ENCODE data around the gene METAP1. TPM values are rescaled to one million over a fixed set of nuclear protein-coding genes. Genes with fewer than 3 reads are reported as not detected.

METAP1 gene
- total RNA-seq (ENCODE audit: low replicate concordance) = 92.4 and 155 TPM in 2 replicates

DNA sequence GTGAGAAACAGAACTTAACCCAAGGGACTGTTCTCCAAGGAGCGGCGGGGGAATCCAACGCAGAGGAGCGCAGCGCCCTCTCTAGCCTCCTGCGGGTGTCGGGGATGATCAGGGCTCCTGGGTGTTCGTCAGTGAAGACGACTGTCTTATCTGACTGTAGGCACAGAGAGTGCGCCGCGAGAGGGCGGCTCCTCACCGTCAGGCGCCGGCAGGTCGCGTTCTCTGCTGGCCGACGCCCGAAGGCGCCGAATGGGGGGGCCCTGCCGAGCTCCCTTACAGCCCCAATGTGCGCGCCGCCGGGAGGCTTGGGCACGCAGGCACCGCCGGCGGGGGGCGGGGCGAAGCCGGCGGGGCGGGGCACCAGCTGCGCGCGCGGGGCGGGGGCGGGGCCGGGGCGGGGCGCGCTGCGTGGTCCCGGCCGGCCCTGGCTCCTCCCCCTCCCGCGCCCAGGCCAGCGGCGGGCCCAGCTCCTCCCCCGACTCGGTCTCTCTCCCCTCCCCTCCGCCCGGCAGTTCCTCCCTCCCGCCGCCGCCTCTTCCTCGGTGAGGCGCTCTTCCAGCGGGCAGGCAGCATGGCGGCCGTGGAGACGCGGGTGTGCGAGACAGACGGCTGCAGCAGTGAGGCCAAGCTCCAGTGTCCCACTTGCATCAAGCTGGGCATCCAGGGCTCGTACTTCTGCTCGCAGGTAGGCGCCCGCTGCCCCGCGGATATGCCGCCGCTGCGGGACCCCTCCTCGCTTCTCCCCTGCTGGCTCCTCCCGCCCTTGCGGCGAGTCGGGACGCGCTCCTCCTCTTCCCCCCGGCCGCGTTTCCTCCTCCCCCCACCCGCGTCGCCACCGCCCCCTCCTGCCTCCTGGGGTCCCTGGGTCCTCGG, at the start of gene METAP1:
Gene METAP1, plus strand, starts transcription at position 539 of the 873 bp plus-strand sequence. Its CDS starts 33 bp downstream, at position 572.
- H3K4me2 ChIP-seq = peak within 1 kb of the TSS; percentile 86

DNA sequence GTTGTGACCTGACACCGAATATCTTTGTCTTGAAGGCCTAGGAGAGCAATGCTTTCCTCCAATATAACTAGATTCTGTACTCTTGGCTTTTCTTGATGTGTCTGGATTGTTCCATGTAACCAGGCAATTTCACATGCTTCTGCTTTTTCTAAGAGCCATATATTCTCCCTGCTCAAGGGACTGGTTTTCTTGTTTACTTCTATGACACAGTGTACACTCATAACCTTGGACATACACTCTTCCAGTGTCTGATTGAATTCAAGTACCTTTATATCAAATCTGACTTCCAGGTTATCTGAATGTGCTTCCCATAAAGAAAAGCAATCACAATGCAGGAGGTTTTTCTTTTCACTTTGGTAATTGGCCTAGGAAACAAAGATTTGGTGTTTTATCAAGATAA, 49.2 kb upstream of the METAP1 start:
- no peaks in the 10 kb centered on the region for H3K4me1 Mint-ChIP-seq

More for the DNA sequence above, at the start of gene METAP1:
- TF ChIP-seq EZH2 (IDR thresholded peaks at IDR 0.05) (no peak), EZH2phosphoT487 (IDR thresholded peaks at IDR 0.05) (no peak)
- TF ChIP-seq, protein P1, sequence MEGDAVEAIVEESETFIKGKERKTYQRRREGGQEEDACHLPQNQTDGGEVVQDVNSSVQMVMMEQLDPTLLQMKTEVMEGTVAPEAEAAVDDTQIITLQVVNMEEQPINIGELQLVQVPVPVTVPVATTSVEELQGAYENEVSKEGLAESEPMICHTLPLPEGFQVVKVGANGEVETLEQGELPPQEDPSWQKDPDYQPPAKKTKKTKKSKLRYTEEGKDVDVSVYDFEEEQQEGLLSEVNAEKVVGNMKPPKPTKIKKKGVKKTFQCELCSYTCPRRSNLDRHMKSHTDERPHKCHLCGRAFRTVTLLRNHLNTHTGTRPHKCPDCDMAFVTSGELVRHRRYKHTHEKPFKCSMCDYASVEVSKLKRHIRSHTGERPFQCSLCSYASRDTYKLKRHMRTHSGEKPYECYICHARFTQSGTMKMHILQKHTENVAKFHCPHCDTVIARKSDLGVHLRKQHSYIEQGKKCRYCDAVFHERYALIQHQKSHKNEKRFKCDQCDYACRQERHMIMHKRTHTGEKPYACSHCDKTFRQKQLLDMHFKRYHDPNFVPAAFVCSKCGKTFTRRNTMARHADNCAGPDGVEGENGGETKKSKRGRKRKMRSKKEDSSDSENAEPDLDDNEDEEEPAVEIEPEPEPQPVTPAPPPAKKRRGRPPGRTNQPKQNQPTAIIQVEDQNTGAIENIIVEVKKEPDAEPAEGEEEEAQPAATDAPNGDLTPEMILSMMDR (IDR thresholded peaks at IDR 0.05) = peak; percentile 59
- Histone ChIP-seq H2AFZ (replicated peaks) (peak within 1 kb of the TSS; percentile 93), H4K20me1 (ENCODE audit: low read depth) (peaks cover 30% of the 10 kb centered on the region), H3K27ac (peak within 1 kb of the TSS; percentile 87), H3K4me3 (peak within 1 kb of the TSS; percentile 89), H3K27me3 (no peaks in the 10 kb centered on the region), H3K79me2 (ENCODE audit: low read depth) (peaks cover 49% of the 10 kb centered on the region), H3K36me3 (no peaks in the 10 kb centered on the region), H3F3A (ENCODE audit: low read depth) (peaks cover 13% of the 10 kb centered on the region), H3K9me3 (ENCODE audit: low read depth) (no peaks in the 10 kb centered on the region), H3K9ac (peak within 1 kb of the TSS; percentile 53), H3K4me1 (peaks cover 16% of the 10 kb centered on the region)
- Mint-ChIP-seq H3K4me1 (peaks cover 21% of the 10 kb centered on the region), H3K27me3 (ENCODE audit: insufficient read depth, low read depth) (peaks cover 6% of the 10 kb centered on the region), H3K9me3 (peaks cover 24% of the 10 kb centered on the region), H3K27ac (peak within 1 kb of the TSS; percentile 86), H3K4me3 (peak within 1 kb of the TSS; percentile 91), H3K36me3 (peaks cover 14% of the 10 kb centered on the region)
- peak; percentile 98 for DNase-seq (ENCODE audit: low spot score)

DNA sequence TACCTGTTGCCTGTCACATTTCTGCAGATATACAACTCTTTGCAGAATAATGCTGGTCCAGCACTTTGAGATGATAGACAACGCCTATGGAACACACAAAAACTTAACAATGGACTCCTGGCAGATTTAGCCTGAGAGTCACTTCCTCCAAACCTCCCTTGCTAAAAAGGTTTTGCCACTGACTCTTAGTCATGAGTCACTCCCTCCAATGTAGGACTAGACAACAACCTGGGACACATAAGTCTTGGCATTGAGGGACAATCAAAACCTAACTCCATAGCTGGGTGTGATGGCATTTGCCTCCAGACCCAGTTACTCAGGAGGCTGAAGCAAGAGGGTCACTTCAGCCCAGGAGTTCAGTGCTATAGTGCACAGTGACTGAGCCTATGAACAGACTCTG, 44.6 kb upstream of the METAP1 start:
- no peaks in the 10 kb centered on the region for H3K36me3 Mint-ChIP-seq
- Histone ChIP-seq H3K4me2 (no peak overlapping the region), H3K4me3 (no peak overlapping the region), H3K27ac (no peak overlapping the region), H3K9me3 (ENCODE audit: low read depth) (no peaks in the 10 kb centered on the region), H4K20me1 (ENCODE audit: low read depth) (no peaks in the 10 kb centered on the region), H3K36me3 (no peaks in the 10 kb centered on the region), H3K27me3 (no peaks in the 10 kb centered on the region), H3F3A (ENCODE audit: low read depth) (no peaks in the 10 kb centered on the region), H3K9ac (no peak overlapping the region), H2AFZ (replicated peaks) (no peak overlapping the region), H3K79me2 (ENCODE audit: low read depth) (no peaks in the 10 kb centered on the region), H3K4me1 (no peaks in the 10 kb centered on the region)
- peaks cover 5% of the 10 kb centered on the region for H3K4me1 Mint-ChIP-seq
- DNase-seq (ENCODE audit: low spot score) = no peak
- TF ChIP-seq, protein P1 (IDR thresholded peaks at IDR 0.05) = no peak
- TF ChIP-seq EZH2 (IDR thresholded peaks at IDR 0.05) (no peak), EZH2phosphoT487 (IDR thresholded peaks at IDR 0.05) (no peak)
- H3K27me3 Mint-ChIP-seq (ENCODE audit: insufficient read depth, low read depth) = no peaks in the 10 kb centered on the region
- no peak overlapping the region for H3K4me3 Mint-ChIP-seq
- H3K27ac Mint-ChIP-seq = no peak overlapping the region
- H3K9me3 Mint-ChIP-seq = peaks cover under 1% of the 10 kb centered on the region

More for the DNA sequence above, 49.2 kb upstream of the METAP1 start:
- no peak for DNase-seq (ENCODE audit: low spot score)
- H3K4me3 ChIP-seq = no peak overlapping the region
- TF ChIP-seq EZH2 (IDR thresholded peaks at IDR 0.05) (no peak), EZH2phosphoT487 (IDR thresholded peaks at IDR 0.05) (no peak)
- TF ChIP-seq, protein P1 (IDR thresholded peaks at IDR 0.05) = no peak
- Mint-ChIP-seq H3K27ac (no peak overlapping the region), H3K4me3 (no peak overlapping the region), H3K9me3 (no peaks in the 10 kb centered on the region), H3K27me3 (ENCODE audit: insufficient read depth, low read depth) (no peaks in the 10 kb centered on the region), H3K36me3 (no peaks in the 10 kb centered on the region)
- H3F3A ChIP-seq (ENCODE audit: low read depth) = no peaks in the 10 kb centered on the region
- no peaks in the 10 kb centered on the region for H3K36me3 ChIP-seq
- no peaks in the 10 kb centered on the region for H3K4me1 ChIP-seq
- H3K9ac ChIP-seq = no peak overlapping the region
- H2AFZ ChIP-seq (replicated peaks) = no peak overlapping the region
- H3K27ac ChIP-seq = no peak overlapping the region
- no peaks in the 10 kb centered on the region for H3K9me3 ChIP-seq (ENCODE audit: low read depth)
- H3K79me2 ChIP-seq (ENCODE audit: low read depth) = no peaks in the 10 kb centered on the region
- H3K4me2 ChIP-seq = no peak overlapping the region
- no peaks in the 10 kb centered on the region for H4K20me1 ChIP-seq (ENCODE audit: low read depth)
- H3K27me3 ChIP-seq = no peaks in the 10 kb centered on the region
